HFFc6 (cell line): Measurements from ENCODE around the gene SAP30. TPM values are rescaled to one million over a fixed set of nuclear protein-coding genes. Genes with fewer than 3 reads are reported as not detected.

Experiments
- DNase-seq: peaks from one replicate; pipeline ENCODE4 v3.0.0-alpha.2; 2018
- H3K27ac Mint-ChIP-seq: 2 replicates; pipeline ENCODE4 v1.8.0; 2020; ENCODE audit warnings: mild to moderate bottlenecking, mixed read lengths
- H3K27me3 Mint-ChIP-seq: 2 replicates; pipeline ENCODE4 v1.8.0; 2021; ENCODE audit warnings: mild to moderate bottlenecking, moderate library complexity, mixed read lengths; ENCODE audit not compliant: insufficient read depth
- H3K36me3 Mint-ChIP-seq: 2 replicates; pipeline ENCODE4 v1.8.0; 2021; ENCODE audit warnings: low read depth, mixed read lengths
- H3K4me1 Mint-ChIP-seq: 2 replicates; pipeline ENCODE4 v1.8.0; 2020; ENCODE audit warnings: low read depth, mixed read lengths
- H3K4me3 Mint-ChIP-seq: 2 replicates; pipeline ENCODE4 v1.8.0; 2020; ENCODE audit warnings: mild to moderate bottlenecking, moderate library complexity, mixed read lengths
- H3K9me3 Mint-ChIP-seq: 2 replicates; pipeline ENCODE4 v1.8.0; 2020; ENCODE audit warnings: mild to moderate bottlenecking, mixed read lengths
- CTCF ChIP-seq: fragments of 200-600 bp; sonication (generic); IDR thresholded peaks from 2 replicates; pipeline ENCODE4 v1.5.0; 2021; ENCODE audit warnings: antibody characterized with exemption, mild to moderate bottlenecking
- total RNA-seq, 6 experiments: library from RNA; stranded (reverse); fragmentation: NEBNext Ultra II Directional; extraction: Animal tissue kit (Norgen Biotek cat#: 25700); gene quantifications; 2 replicates in 1 of 6; 3 replicates in 5 of 6; pipeline ENCODE4 v1.2.3, GENCODE V29; 2021

The SAP30 gene
- total RNA-seq, 6 experiments from 2014 or later, result 9.3 to 17.0 (median 14.2) TPM

GRCh38 chr4:173381610-173382009 lies 10.9 kb downstream of the SAP30 start:
- Mint-ChIP-seq H3K27me3 (no peaks in the 10 kb centered on the region), H3K9me3 (no peaks in the 10 kb centered on the region), H3K4me3 (no peak overlapping the region), H3K27ac (no peak overlapping the region), H3K36me3 (no peaks in the 10 kb centered on the region), H3K4me1 (no peaks in the 10 kb centered on the region)
- no peak for DNase-seq
- no peak for TF ChIP-seq CTCF

GRCh38 chr4:173382349-173382748 lies 11.6 kb downstream of the SAP30 start:
- H3K36me3 Mint-ChIP-seq, result no peaks in the 10 kb centered on the region
- no peaks in the 10 kb centered on the region for H3K4me1 Mint-ChIP-seq
- no peaks in the 10 kb centered on the region for H3K27me3 Mint-ChIP-seq
- no peaks in the 10 kb centered on the region for H3K9me3 Mint-ChIP-seq
- no peak overlapping the region for H3K27ac Mint-ChIP-seq
- no peak for DNase-seq
- no peak for TF ChIP-seq CTCF
- no peak overlapping the region for H3K4me3 Mint-ChIP-seq

GRCh38 chr4:173386751-173387150 lies 16.0 kb downstream of the SAP30 start:
- no peaks in the 10 kb centered on the region for H3K4me1 Mint-ChIP-seq
- H3K27me3 Mint-ChIP-seq, result no peaks in the 10 kb centered on the region
- no peaks in the 10 kb centered on the region for H3K9me3 Mint-ChIP-seq
- H3K36me3 Mint-ChIP-seq, result no peaks in the 10 kb centered on the region
- no peak overlapping the region for H3K27ac Mint-ChIP-seq
- DNase-seq, result no peak
- H3K4me3 Mint-ChIP-seq, result no peak overlapping the region
- TF ChIP-seq CTCF, result no peak

GRCh38 chr4:173391701-173392100 lies 20.9 kb downstream of the SAP30 start:
- H3K4me1 Mint-ChIP-seq, result no peaks in the 10 kb centered on the region
- TF ChIP-seq CTCF, result no peak
- no peak for DNase-seq
- H3K36me3 Mint-ChIP-seq, result no peaks in the 10 kb centered on the region
- no peaks in the 10 kb centered on the region for H3K9me3 Mint-ChIP-seq
- no peak overlapping the region for H3K4me3 Mint-ChIP-seq
- no peaks in the 10 kb centered on the region; the same call in 1 of the 2 replicates for H3K27me3 Mint-ChIP-seq
- no peak overlapping the region for H3K27ac Mint-ChIP-seq

- no peak for DNase-seq
- H3K9me3 Mint-ChIP-seq, result no peaks in the 10 kb centered on the region
- TF ChIP-seq CTCF, result no peak
- no peaks in the 10 kb centered on the region for H3K36me3 Mint-ChIP-seq
- no peak overlapping the region for H3K4me3 Mint-ChIP-seq
- H3K27me3 Mint-ChIP-seq, result no peaks in the 10 kb centered on the region; the same call in 1 of the 2 replicates
- H3K4me1 Mint-ChIP-seq, result no peaks in the 10 kb centered on the region; the same call in 1 of the 2 replicates
- H3K27ac Mint-ChIP-seq, result no peak overlapping the region
Observed at GRCh38 chr4:173397604-173398003, 26.9 kb downstream of the SAP30 start.

GRCh38 chr4:173398220-173398619 lies 27.5 kb downstream of the SAP30 start:
- H3K27me3 Mint-ChIP-seq, result no peaks in the 10 kb centered on the region; the same call in 1 of the 2 replicates
- TF ChIP-seq CTCF, result no peak
- H3K9me3 Mint-ChIP-seq, result no peaks in the 10 kb centered on the region
- H3K27ac Mint-ChIP-seq, result no peak overlapping the region
- H3K36me3 Mint-ChIP-seq, result no peaks in the 10 kb centered on the region
- peaks cover 5% of the 10 kb centered on the region for H3K4me1 Mint-ChIP-seq
- no peak overlapping the region for H3K4me3 Mint-ChIP-seq
- DNase-seq, result no peak
